Measurements from ENCODE around the gene ZNF526.

Gene ZNF526

DNA sequence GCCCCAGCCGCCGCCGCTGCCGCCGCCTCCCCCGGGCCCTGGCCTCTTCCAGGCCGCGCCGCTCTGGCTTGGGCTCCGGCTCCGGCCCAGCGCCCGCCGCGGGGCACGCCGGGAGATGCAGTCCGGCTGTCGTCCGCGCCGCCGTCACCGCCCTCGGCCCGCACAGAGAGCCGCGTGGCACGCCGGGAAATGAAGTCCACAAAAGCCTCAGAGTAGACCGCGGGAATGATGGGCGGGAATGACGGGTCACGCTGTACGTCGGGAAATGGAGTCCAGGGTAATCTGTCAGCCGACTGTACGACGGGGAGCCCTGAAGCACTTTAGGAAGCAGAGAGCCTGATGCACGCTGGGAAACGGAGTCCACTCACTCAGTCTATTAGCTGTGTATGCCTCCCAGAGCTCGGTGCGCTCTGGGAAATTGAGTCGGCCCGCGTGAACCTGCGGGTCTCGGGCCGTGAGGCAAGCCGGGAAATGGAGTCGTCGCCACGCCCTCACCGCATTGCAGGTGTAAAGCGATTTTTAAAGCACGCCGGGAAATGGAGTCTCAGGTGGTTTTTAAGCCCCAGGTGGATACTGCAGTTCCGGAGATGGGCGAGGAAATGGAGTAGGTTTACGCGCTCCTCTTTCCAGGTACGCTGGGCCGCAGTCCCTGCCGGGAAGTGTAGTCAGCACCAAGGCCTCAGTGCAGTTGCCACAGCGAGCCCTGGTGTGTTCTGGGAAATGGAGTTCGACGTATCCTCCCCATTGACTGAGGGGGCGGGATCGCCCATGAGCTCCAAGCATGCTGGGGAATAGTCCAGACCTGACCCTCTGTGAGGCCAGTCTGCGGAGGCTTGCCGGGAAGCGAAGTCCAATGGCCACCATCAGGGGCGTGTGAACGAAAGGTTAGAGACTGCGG lies 22.6 kb downstream of the ZNF526 start, which contains the start of gene GSK3A:
TSS of gene GSK3A (minus strand) at position 91 of the 898 bp plus-strand sequence. CDS start 137 bp downstream, outside the sequence.
- H3K4me1 ChIP-seq (ENCODE audit: insufficient read depth, low read length): peaks cover 10% of the 10 kb centered on the region; the same call in 1 of the 2 replicates
- no peaks in the 10 kb centered on the region for H3K36me3 ChIP-seq (ENCODE audit: insufficient read depth, low read length)
- H3K9ac ChIP-seq (ENCODE audit: low read depth, low read length): peak within 1 kb of the TSS; percentile 74
- no peaks in the 10 kb centered on the region for H3K9me3 ChIP-seq (ENCODE audit: control insufficient read depth, insufficient read depth, low read length)

DNA sequence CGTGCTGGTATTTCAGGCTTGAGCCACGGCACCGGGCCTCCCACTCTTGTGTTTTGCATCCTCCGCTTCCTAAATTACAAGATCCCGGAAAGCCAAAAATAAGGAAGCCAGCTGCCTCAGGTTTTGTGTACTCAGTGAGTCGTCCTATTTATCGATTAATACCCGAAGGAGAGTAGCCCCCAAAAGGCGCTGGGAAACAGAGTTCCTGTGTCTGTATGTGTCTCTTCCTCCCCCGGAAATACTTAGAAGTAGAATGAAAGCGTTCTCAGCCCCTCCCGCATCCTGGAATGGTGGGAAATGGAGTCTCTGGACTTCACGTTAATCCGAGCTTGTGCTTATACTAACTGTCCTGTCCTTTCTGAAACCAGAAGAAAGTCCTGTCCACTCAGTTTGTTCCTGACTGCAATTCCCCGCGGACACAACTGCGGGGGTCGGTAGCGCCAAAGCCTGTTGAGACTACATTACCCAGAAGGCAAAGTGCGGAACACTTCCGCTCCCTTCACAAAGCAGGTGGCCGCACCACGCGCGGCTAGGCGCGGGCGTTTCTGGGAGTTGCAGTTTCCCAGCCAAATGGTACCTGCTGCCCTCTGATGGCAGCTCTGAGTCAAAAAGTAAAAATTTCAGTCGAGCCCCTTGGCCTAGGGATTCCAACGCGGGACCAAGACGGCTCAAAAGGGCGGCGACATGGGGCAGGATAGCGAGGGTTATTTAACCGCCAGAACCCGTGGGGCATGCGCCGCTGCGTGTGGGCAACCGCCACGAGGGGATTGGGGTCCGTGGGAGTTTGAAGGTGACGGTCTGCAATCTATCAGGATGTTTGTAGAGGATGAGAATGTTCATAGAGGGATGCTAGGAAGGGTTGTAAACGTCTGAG lies 24.5 kb downstream of the ZNF526 start:
- peaks cover 10% of the 10 kb centered on the region; the same call in 1 of the 2 replicates for H3K4me1 ChIP-seq (ENCODE audit: insufficient read depth, low read length)
- H3K36me3 ChIP-seq (ENCODE audit: insufficient read depth, low read length): no peaks in the 10 kb centered on the region
- no peaks in the 10 kb centered on the region for H3K9me3 ChIP-seq (ENCODE audit: control insufficient read depth, insufficient read depth, low read length)
- H3K9ac ChIP-seq (ENCODE audit: low read depth, low read length): peak overlapping the region; percentile 74

DNA sequence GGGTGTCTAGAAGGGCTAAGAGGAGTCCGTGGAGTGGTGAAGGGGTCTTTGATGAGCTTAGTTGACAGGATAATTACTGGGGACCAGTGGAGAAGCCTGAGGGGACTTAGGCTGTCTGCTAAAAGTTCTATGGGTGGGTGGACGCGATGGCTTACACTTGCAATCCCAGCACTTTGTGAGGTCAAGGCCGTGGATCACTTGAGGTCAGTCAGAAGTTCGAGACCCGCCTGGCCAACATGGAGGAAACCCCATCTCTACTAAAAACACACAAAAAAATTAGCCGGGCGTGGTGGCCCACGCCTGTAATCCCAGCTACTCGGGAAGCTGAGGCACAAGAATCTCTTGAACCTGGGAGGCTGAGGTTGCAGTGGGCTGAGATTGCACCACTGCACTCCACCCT lies 25.1 kb downstream of the ZNF526 start:
- Histone ChIP-seq H3K36me3 (ENCODE audit: insufficient read depth, low read length) (no peaks in the 10 kb centered on the region), H3K9me3 (ENCODE audit: control insufficient read depth, insufficient read depth, low read length) (no peaks in the 10 kb centered on the region), H3K4me1 (ENCODE audit: insufficient read depth, low read length) (peaks cover 10% of the 10 kb centered on the region; the same call in 1 of the 2 replicates), H3K9ac (ENCODE audit: low read depth, low read length) (no peak overlapping the region)

DNA sequence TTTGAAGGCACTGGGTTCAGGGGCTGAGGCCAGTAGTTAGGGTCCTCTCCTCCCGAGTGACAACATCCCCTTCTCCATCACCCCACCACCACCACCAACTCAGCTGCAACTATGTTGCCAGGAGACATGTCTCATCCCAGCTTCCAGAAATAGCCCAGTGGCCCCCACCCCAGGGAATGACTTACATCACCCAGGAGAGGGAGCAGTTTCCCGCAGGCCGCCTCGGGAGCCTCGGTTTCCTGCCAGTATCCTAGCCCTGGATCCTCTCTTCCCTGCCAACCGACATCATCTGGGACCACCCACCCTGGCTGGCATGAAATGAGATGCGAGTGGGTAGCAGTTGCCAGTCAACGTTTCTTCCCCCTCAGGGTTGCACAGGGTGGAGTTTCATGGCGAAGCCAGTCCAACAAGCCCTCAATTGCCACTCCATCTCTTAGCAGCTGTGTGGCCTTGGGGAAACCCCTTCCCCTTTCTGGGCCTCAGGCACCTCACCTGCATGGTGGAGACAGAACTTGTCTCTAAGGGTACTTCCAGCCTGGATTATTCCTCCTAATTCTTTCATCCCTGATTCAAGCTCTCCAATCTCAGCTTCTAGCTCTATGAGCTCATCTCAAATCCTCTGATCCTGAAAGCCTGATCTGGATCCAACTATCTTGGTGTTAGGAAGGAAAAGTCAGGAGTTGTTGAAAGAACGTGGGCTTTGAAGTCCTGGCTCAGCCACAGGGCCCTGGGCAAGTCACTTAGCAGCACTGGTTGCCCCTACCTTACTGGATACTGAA lies 26.2 kb downstream of the ZNF526 start:
- Histone ChIP-seq H3K9ac (ENCODE audit: low read depth, low read length) (no peak overlapping the region), H3K36me3 (ENCODE audit: insufficient read depth, low read length) (0 out of 2 replicates have a peak, but pooled peaks cover 4% of the 10 kb centered on the region), H3K9me3 (ENCODE audit: control insufficient read depth, insufficient read depth, low read length) (no peaks in the 10 kb centered on the region), H3K4me1 (ENCODE audit: insufficient read depth, low read length) (peaks cover 17% of the 10 kb centered on the region; the same call in 1 of the 2 replicates)

- H3K36me3 ChIP-seq (ENCODE audit: insufficient read depth, low read length): 0 out of 2 replicates have a peak, but pooled peaks cover 4% of the 10 kb centered on the region
- H3K9ac ChIP-seq (ENCODE audit: low read depth, low read length): no peak overlapping the region
- H3K4me1 ChIP-seq (ENCODE audit: insufficient read depth, low read length): peaks cover 25% of the 10 kb centered on the region
- H3K9me3 ChIP-seq (ENCODE audit: control insufficient read depth, insufficient read depth, low read length): no peaks in the 10 kb centered on the region
Observed at GRCh38 chr19:42246922-42247639, 27.0 kb downstream of the ZNF526 start.

GRCh38 chr19:42247640-42248199 lies 27.6 kb downstream of the ZNF526 start:
- no peaks in the 10 kb centered on the region for H3K9me3 ChIP-seq (ENCODE audit: control insufficient read depth, insufficient read depth, low read length)
- peaks cover 29% of the 10 kb centered on the region for H3K4me1 ChIP-seq (ENCODE audit: insufficient read depth, low read length)
- 0 out of 2 replicates have a peak, but pooled peaks cover 4% of the 10 kb centered on the region for H3K36me3 ChIP-seq (ENCODE audit: insufficient read depth, low read length)
- H3K9ac ChIP-seq (ENCODE audit: low read depth, low read length): no peak overlapping the region

DNA sequence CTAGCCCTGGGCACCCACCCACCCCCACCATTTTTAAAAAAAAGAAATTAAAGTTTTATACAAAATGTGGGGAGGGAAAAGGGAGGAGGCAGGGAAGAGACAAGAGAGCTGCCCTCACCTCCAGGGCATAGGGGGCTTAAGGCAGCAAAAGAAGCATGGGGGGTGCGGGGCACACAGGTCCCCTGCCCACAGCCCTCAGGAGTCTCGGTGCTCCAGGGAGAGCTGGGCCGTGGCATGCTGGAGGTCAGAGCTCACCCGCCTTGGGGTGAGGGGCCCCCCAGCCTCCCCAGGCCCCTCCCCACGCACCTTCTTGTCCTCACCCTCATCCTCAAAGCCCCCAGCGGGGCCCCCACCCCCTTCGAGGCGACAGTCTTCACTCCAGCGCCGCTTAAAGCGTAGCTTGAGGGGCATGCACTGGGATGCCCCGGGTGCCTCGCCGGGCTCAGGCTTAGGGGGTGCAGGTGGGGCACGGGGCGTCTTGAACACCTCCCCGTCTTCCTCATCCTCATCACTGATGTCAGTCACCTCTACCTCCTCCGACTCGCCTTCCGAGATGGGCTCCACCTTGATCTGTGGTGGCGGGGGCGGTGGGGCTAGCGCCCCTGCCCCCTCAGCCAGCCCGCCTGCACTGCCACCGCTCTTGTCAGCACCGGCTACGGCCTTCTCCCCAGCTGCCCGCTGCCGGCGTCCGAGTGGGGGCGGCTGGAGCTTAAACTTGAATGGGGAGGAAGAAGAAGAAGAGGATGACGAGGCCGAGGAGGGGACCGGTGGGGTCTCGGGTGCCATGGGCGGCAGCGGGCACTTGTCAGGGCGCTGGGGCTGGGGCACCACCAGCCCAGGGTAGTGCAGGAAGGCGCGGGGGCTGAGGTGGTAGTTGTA lies 28.4 kb downstream of the ZNF526 start:
- peaks cover 31% of the 10 kb centered on the region for H3K4me1 ChIP-seq (ENCODE audit: insufficient read depth, low read length)
- no peaks in the 10 kb centered on the region for H3K9me3 ChIP-seq (ENCODE audit: control insufficient read depth, insufficient read depth, low read length)
- H3K36me3 ChIP-seq (ENCODE audit: insufficient read depth, low read length): 0 out of 2 replicates have a peak, but pooled peaks cover 4% of the 10 kb centered on the region
- no peak overlapping the region for H3K9ac ChIP-seq (ENCODE audit: low read depth, low read length)

DNA sequence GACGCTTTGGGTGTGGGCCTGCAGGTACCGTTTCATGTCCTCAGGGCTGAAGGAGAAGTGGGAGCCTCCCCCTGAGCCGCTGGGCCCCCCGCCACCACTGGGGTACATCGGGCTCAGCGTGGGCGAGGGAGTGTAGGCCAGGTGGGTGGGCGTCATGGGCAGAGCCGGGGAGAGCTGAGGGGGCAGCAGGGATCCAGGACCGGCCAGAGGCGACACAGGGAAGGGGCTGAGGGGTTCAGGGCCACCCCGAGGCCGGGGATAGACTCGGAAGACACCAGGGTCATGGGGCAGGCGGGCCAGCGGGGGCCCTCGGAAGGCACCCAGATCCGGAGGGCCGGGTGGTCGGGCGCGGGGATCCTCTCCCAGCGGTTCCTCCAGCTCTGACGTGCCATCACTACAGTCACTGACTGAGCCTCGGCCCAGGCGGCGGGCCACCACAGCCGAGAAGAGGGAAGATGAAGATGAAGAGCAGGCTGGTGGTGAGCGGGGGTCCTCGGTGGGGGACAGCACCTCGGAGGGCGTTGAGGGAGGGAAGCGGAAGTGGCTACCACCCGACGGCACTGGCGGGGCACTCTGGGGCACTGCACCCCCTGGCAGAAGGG lies 29.1 kb downstream of the ZNF526 start:
- Histone ChIP-seq H3K9me3 (ENCODE audit: control insufficient read depth, insufficient read depth, low read length) (no peaks in the 10 kb centered on the region), H3K9ac (ENCODE audit: low read depth, low read length) (no peak overlapping the region), H3K36me3 (ENCODE audit: insufficient read depth, low read length) (0 out of 2 replicates have a peak, but pooled peaks cover 4% of the 10 kb centered on the region), H3K4me1 (ENCODE audit: insufficient read depth, low read length) (peaks cover 31% of the 10 kb centered on the region)

DNA sequence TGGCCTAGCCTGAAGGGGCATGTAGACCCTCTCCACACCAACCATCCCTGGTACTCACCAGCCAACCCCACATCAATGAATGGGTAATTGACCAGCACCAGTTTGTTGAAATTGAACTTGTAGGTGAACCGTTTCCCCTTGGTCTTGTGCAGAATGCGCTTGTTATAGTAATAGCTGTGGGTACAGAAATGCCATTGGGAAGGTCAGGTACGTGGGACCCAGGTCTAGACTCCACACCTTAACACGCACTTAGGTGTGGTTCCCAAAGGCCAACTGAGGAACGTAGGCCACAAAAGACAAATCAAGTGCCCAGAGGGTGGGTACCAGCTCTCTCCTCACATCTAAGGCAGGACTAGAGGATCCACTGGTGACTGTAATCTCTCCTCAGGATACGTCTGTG lies 29.7 kb downstream of the ZNF526 start:
- 0 out of 2 replicates have a peak, but pooled peaks cover 4% of the 10 kb centered on the region for H3K36me3 ChIP-seq (ENCODE audit: insufficient read depth, low read length)
- H3K9ac ChIP-seq (ENCODE audit: low read depth, low read length): no peak overlapping the region
- H3K4me1 ChIP-seq (ENCODE audit: insufficient read depth, low read length): peaks cover 31% of the 10 kb centered on the region
- no peaks in the 10 kb centered on the region for H3K9me3 ChIP-seq (ENCODE audit: control insufficient read depth, insufficient read depth, low read length)

DNA sequence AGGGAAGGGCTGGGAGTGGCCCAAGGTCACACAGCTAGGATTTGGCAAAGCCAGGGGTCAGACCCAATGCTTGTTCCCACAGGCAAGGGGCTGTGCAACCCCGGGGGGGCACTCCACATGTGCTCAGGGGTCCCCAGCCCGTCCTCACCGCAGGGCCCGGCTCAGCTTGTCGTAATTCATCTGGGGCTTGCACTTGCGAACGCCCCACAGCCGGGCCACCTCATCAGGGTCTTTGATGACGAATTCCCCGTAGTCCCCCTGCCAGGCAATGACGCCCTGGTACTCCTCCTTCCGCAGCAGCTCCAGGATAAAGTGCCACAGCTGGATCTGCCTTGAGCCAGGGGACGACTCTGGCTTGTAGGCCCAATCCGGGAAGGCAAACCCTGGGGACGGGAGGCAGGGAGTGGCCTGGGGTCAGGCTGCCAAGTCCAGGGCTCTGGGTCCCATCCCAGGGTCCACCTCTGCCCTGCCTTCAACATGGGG lies 30.1 kb downstream of the ZNF526 start:
- H3K36me3 ChIP-seq (ENCODE audit: insufficient read depth, low read length): 0 out of 2 replicates have a peak, but pooled peaks cover 4% of the 10 kb centered on the region
- H3K9me3 ChIP-seq (ENCODE audit: control insufficient read depth, insufficient read depth, low read length): no peaks in the 10 kb centered on the region
- H3K4me1 ChIP-seq (ENCODE audit: insufficient read depth, low read length): peaks cover 31% of the 10 kb centered on the region
- H3K9ac ChIP-seq (ENCODE audit: low read depth, low read length): no peak overlapping the region

GRCh38 chr19:42250666-42251531 lies 30.8 kb downstream of the ZNF526 start:
- no peak overlapping the region for H3K9ac ChIP-seq (ENCODE audit: low read depth, low read length)
- H3K36me3 ChIP-seq (ENCODE audit: insufficient read depth, low read length): 0 out of 2 replicates have a peak, but pooled peaks cover 4% of the 10 kb centered on the region
- peaks cover 31% of the 10 kb centered on the region for H3K4me1 ChIP-seq (ENCODE audit: insufficient read depth, low read length)
- H3K9me3 ChIP-seq (ENCODE audit: control insufficient read depth, insufficient read depth, low read length): no peaks in the 10 kb centered on the region

Data from ES-I3 (cell line).